Retina (tissue), 1 donor: ENCODE data around the gene A4GALT.
"Not testable (repeated sequence)": the region's sequence is repeated elsewhere in the genome, so short reads cannot be mapped to it uniquely, and the experiment has no call there.

Source experiments
- DNase-seq: peaks from one replicate; pipeline ENCODE4 v3.0.0-alpha.2; 2016

The A4GALT gene

GRCh38 chr22:42734406-42734805, 13.7 kb upstream of the A4GALT start:
- no peak for DNase-seq

GRCh38 chr22:42733394-42733793, 12.7 kb upstream of the A4GALT start:
- not testable (repeated sequence) for DNase-seq

- no peak for DNase-seq
Measured at GRCh38 chr22:42732081-42732480, 11.4 kb upstream of the A4GALT start.

GRCh38 chr22:42726811-42727210, 6.1 kb upstream of the A4GALT start:
- DNase-seq: no peak

- no peak for DNase-seq
Measured at GRCh38 chr22:42725606-42726355, 5.1 kb upstream of the A4GALT start.

GRCh38 chr22:42724062-42724461, 3.4 kb upstream of the A4GALT start:
- no peak for DNase-seq

GRCh38 chr22:42721045-42721434, 370 bp upstream of the A4GALT start:
- no peak for DNase-seq

- DNase-seq: no peak
Measured at GRCh38 chr22:42719656-42720262, 911 bp downstream of the A4GALT start.

GRCh38 chr22:42719133-42719532, 1.5 kb downstream of the A4GALT start:
- no peak for DNase-seq

GRCh38 chr22:42717197-42717928, 3.3 kb downstream of the A4GALT start:
- no peak for DNase-seq

- no peak for DNase-seq
Measured at GRCh38 chr22:42716649-42717127, 4.0 kb downstream of the A4GALT start.

- DNase-seq: no peak
Measured at GRCh38 chr22:42716221-42716620, 4.4 kb downstream of the A4GALT start.

GRCh38 chr22:42714768-42715390, 5.8 kb downstream of the A4GALT start:
- no peak for DNase-seq

GRCh38 chr22:42714308-42714707, 6.4 kb downstream of the A4GALT start:
- no peak for DNase-seq

GRCh38 chr22:42711895-42712837, 8.5 kb downstream of the A4GALT start:
- no peak for DNase-seq

- no peak for DNase-seq
Measured at GRCh38 chr22:42711281-42711731, 9.4 kb downstream of the A4GALT start.

GRCh38 chr22:42708417-42708816, 12.3 kb downstream of the A4GALT start:
- no peak for DNase-seq

- DNase-seq: no peak
Measured at GRCh38 chr22:42707496-42707895, 13.2 kb downstream of the A4GALT start.

GRCh38 chr22:42704896-42705295, 15.8 kb downstream of the A4GALT start:
- DNase-seq: no peak

- no peak for DNase-seq
Measured at GRCh38 chr22:42702675-42703074, 18.0 kb downstream of the A4GALT start.

GRCh38 chr22:42701694-42702093, 19.0 kb downstream of the A4GALT start:
- DNase-seq: no peak

- DNase-seq: no peak
Measured at GRCh38 chr22:42700901-42701300, 19.8 kb downstream of the A4GALT start.
